OCI-LY1 (cell line): Measurements from ENCODE around the gene PRKCE.

ENCODE experiments used
- EZH2 ChIP-seq: fragments of 200-600 bp; sonication (generic), shearing (Covaris generic); IDR thresholded peaks from 2 replicates; pipeline ENCODE4 v1.8.0; 2017; ENCODE audit warnings: borderline replicate concordance, mixed run types, mild to moderate bottlenecking, antibody characterized with exemption, low read length, moderate library complexity, mixed read lengths
- TF ChIP-seq, protein P1 (sequence below): fragments of 200-600 bp; sonication (generic), shearing (Covaris generic); IDR thresholded peaks from 2 replicates; pipeline ENCODE4 v1.5.1; 2017; ENCODE audit warnings: mild to moderate bottlenecking, antibody characterized with exemption, low read length, moderate library complexity, mixed read lengths

DNA sequence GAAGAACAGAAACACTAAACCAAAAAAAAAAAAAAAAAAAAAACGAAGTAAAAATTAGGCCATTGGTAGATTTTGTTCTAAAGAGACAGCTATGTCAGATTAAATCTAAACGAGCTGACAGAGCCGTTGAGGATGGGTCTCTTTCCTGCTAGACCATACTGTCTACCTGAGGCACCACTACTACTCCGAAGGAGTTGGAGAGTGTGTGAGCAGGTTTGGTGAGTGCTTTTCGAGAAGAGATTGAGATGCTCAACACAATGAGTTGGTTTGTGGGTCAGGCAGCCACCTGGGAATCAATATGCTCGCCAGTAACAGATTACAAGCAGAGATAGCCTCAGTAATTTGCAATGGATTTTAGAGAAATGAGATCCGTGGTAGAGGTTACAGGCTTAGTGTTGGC, 364.2 kb downstream of the PRKCE start:
- TF ChIP-seq, protein P1, sequence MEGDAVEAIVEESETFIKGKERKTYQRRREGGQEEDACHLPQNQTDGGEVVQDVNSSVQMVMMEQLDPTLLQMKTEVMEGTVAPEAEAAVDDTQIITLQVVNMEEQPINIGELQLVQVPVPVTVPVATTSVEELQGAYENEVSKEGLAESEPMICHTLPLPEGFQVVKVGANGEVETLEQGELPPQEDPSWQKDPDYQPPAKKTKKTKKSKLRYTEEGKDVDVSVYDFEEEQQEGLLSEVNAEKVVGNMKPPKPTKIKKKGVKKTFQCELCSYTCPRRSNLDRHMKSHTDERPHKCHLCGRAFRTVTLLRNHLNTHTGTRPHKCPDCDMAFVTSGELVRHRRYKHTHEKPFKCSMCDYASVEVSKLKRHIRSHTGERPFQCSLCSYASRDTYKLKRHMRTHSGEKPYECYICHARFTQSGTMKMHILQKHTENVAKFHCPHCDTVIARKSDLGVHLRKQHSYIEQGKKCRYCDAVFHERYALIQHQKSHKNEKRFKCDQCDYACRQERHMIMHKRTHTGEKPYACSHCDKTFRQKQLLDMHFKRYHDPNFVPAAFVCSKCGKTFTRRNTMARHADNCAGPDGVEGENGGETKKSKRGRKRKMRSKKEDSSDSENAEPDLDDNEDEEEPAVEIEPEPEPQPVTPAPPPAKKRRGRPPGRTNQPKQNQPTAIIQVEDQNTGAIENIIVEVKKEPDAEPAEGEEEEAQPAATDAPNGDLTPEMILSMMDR = no peak
- no peak for TF ChIP-seq EZH2
